OCI-LY1 (cell line): Measurements from ENCODE around the gene SHROOM2.

Source experiments
- CTCF ChIP-seq: fragments of 200-600 bp; sonication (generic), shearing (Covaris generic); IDR thresholded peaks from 2 replicates; pipeline ENCODE4 v1.5.1; 2017; ENCODE audit warnings: mild to moderate bottlenecking, antibody characterized with exemption, low read length, moderate library complexity, mixed read lengths
- EZH2 ChIP-seq: fragments of 200-600 bp; sonication (generic), shearing (Covaris generic); IDR thresholded peaks from 2 replicates; pipeline ENCODE4 v1.8.0; 2017; ENCODE audit warnings: borderline replicate concordance, mixed run types, mild to moderate bottlenecking, antibody characterized with exemption, low read length, moderate library complexity, mixed read lengths

GRCh38 chrX:9880870-9881269, 94.6 kb downstream of the SHROOM2 start:
- TF ChIP-seq CTCF: no peak
- no peak for TF ChIP-seq EZH2
